K562 (cell line): ENCODE data around the gene TBL2.

Source experiments
- PTBP1 ChIP-seq: fragments of 200-400 bp; formaldehyde crosslinking; IDR thresholded peaks from 2 replicates; pipeline ENCODE4 v1.6.1; 2017; ENCODE audit warnings: low read depth, low read length
- RFX5 ChIP-seq: IDR thresholded peaks from 2 replicates; pipeline ENCODE4 v1.6.1; 2011; ENCODE audit warnings: low read depth, mild to moderate bottlenecking, improper control_type of control experiment, low read length
- SPI1 ChIP-seq: IDR thresholded peaks from 2 replicates; pipeline ENCODE4 v1.6.1; 2011; ENCODE audit warnings: low read depth, low read length, control low read depth, borderline replicate concordance
- ZBTB1 ChIP-seq: sonication (generic); formaldehyde crosslinking; IDR thresholded peaks from 2 replicates; pipeline ENCODE4 v1.8.1; 2023; ENCODE audit warnings: missing genetic modification reagents, low read depth, mild to moderate bottlenecking, borderline replicate concordance

GRCh38 chr7:73530800-73531199, 47.6 kb downstream of the TBL2 start:
- TF ChIP-seq SPI1: no peak
- no peak for TF ChIP-seq ZBTB1 (CRISPR knock-in tag)
- TF ChIP-seq PTBP1: no peak
- TF ChIP-seq RFX5: no peak
